SH-SY5Y (cell line): Measurements from ENCODE around the gene ASB2.

Source experiments
- GATA2 ChIP-seq: IDR thresholded peaks from 2 replicates; pipeline ENCODE4 v1.6.1; 2011; ENCODE audit warnings: mild to moderate bottlenecking, low read depth, low read length
- GATA3 ChIP-seq: IDR thresholded peaks from 2 replicates; pipeline ENCODE4 v1.6.1; 2011; ENCODE audit warnings: low read depth, mild to moderate bottlenecking, low read length, moderate library complexity

GRCh38 chr14:93902619-93903307, 73.6 kb downstream of the ASB2 start:
- TF ChIP-seq GATA3: no peak
- no peak for TF ChIP-seq GATA2
